Measurements from ENCODE around the gene GALNT7. TPM values are rescaled to one million over a fixed set of nuclear protein-coding genes. Genes with fewer than 3 reads are reported as not detected.

The GALNT7 gene
- polyA plus RNA-seq, 1 of the 3 experiments (the other 2 are of a cell fraction), result 14.8 TPM

- H3K79me2 ChIP-seq (ENCODE audit: insufficient read depth), result peaks cover 2% of the 10 kb centered on the region; the same call in 1 of the 2 replicates
- H3K9me2 ChIP-seq, result no peaks in the 10 kb centered on the region
- no peak overlapping the region for H3K4me3 ChIP-seq (ENCODE audit: low read depth in 2 of 2, low read length in 1 of 2)
- H4K20me1 ChIP-seq (ENCODE audit: insufficient read depth), result no peaks in the 10 kb centered on the region
- no peak overlapping the region for H3K9ac ChIP-seq
- H3K9me3 ChIP-seq, result no peaks in the 10 kb centered on the region
- no peak overlapping the region for H2AFZ ChIP-seq (ENCODE audit: low read depth)
- no peaks in the 10 kb centered on the region for H3K27me3 ChIP-seq (ENCODE audit: insufficient read depth)
- TF ChIP-seq GABPA (IDR thresholded peaks at IDR 0.05; ENCODE audit: low read depth), result no peak
- TF ChIP-seq RFX5 (IDR thresholded peaks at IDR 0.05; ENCODE audit: low read length), result peak; percentile 75
- no peak for TF ChIP-seq TCF12 (IDR thresholded peaks at IDR 0.05)
- TF ChIP-seq MXI1 (IDR thresholded peaks at IDR 0.05; ENCODE audit: low read depth, low read length), result no peak
- no peak for TF ChIP-seq TEAD4 (IDR thresholded peaks at IDR 0.05; ENCODE audit: borderline replicate concordance, insufficient read depth)
- H3K4me1 ChIP-seq (ENCODE audit: control insufficient read depth in 1 of 2, insufficient read depth in 2 of 2, low read depth in 1 of 2, low read length in 1 of 2), result peaks cover 12 to 22% of the 10 kb centered on the region in 2 experiments; a peak in 3 of 4 replicates
- ChIA-PET POLR2A (no interaction called here), CTCF (interaction anchor here (1.6 to 3.2 kb wide), 3 partner anchors 39 to 248 kb away, joined by 7 to 12 read pairs (median 12); no protein-coding TSS in a partner anchor)
- no peaks in the 10 kb centered on the region for H3K36me3 ChIP-seq (replicated peaks in 1 of 2; ENCODE audit: control insufficient read depth in 1 of 2, insufficient read depth in 2 of 2, low read length in 1 of 2)
- H3K4me2 ChIP-seq, result no peak overlapping the region
- 98% methylated on average over 2 of the region's 2 CpGs for WGBS (ENCODE audit: low lambda C conversion rate)
- H3K27ac ChIP-seq (ENCODE audit: low read depth in 2 of 2, low read length in 1 of 2), result no peak overlapping the region
- no peak for DNase-seq
- no peaks in the 10 kb centered on the region for H3F3A ChIP-seq (replicated peaks; ENCODE audit: insufficient read depth)
Observed at GRCh38 chr4:173262375-173262774, 93.8 kb downstream of the GALNT7 start.

DNA sequence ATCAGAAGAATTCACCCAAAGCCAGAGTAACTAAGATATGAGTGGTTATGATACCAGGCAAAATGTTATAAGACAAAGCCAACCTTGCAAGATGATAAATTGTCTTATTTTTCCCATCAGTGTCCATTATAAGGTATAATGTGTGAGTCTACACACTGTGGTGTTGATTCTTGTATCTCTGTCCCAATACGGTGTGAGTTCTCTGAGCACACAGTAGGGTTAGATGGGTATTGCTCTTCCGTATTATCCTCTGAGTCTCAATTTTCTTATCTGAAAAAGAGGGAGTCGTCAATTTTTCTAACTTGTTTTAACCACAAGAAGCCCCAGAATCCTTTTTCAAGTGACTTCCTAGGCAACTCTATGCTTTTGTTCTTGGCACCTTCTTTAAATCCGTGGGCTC lies 95.6 kb downstream of the GALNT7 start:
- Histone ChIP-seq H3K9me3 (no peaks in the 10 kb centered on the region), H3K27me3 (ENCODE audit: insufficient read depth) (no peaks in the 10 kb centered on the region), H3K9me2 (no peaks in the 10 kb centered on the region), H3K4me3 (ENCODE audit: low read depth in 2 of 2, low read length in 1 of 2) (no peak overlapping the region), H3K36me3 (replicated peaks in 1 of 2; ENCODE audit: control insufficient read depth in 1 of 2, insufficient read depth in 2 of 2, low read length in 1 of 2) (no peaks in the 10 kb centered on the region), H3K4me2 (no peak overlapping the region), H3K79me2 (ENCODE audit: insufficient read depth) (peaks cover 2% of the 10 kb centered on the region; the same call in 1 of the 2 replicates), H4K20me1 (ENCODE audit: insufficient read depth) (no peaks in the 10 kb centered on the region), H3K27ac (ENCODE audit: low read depth in 2 of 2, low read length in 1 of 2) (peak overlapping the region in 1 of 2 experiments; percentile 77; a peak in 2 of 4 replicates), H2AFZ (ENCODE audit: low read depth) (no peak overlapping the region), H3K4me1 (ENCODE audit: control insufficient read depth in 1 of 2, insufficient read depth in 2 of 2, low read depth in 1 of 2, low read length in 1 of 2) (peaks cover 9 to 18% of the 10 kb centered on the region in 2 experiments; a peak in 3 of 4 replicates), H3K9ac (no peak overlapping the region), H3F3A (replicated peaks; ENCODE audit: insufficient read depth) (no peaks in the 10 kb centered on the region)
- ChIA-PET POLR2A (no interaction called here), CTCF (interaction anchor here (1.2 to 4.4 kb wide), 4 partner anchors 11 to 251 kb away, joined by 3 to 23 read pairs (median 14); no protein-coding TSS in a partner anchor)
- no peak for TF ChIP-seq RCOR1 (IDR thresholded peaks at IDR 0.05; ENCODE audit: low read length)
- TF ChIP-seq, protein P1, sequence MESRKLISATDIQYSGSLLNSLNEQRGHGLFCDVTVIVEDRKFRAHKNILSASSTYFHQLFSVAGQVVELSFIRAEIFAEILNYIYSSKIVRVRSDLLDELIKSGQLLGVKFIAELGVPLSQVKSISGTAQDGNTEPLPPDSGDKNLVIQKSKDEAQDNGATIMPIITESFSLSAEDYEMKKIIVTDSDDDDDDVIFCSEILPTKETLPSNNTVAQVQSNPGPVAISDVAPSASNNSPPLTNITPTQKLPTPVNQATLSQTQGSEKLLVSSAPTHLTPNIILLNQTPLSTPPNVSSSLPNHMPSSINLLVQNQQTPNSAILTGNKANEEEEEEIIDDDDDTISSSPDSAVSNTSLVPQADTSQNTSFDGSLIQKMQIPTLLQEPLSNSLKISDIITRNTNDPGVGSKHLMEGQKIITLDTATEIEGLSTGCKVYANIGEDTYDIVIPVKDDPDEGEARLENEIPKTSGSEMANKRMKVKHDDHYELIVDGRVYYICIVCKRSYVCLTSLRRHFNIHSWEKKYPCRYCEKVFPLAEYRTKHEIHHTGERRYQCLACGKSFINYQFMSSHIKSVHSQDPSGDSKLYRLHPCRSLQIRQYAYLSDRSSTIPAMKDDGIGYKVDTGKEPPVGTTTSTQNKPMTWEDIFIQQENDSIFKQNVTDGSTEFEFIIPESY (IDR thresholded peaks at IDR 0.05; ENCODE audit: borderline replicate concordance, low read depth), result no peak
- WGBS (ENCODE audit: low lambda C conversion rate), result 79% methylated on average over 4 of the region's 4 CpGs
- no peak for DNase-seq

DNA sequence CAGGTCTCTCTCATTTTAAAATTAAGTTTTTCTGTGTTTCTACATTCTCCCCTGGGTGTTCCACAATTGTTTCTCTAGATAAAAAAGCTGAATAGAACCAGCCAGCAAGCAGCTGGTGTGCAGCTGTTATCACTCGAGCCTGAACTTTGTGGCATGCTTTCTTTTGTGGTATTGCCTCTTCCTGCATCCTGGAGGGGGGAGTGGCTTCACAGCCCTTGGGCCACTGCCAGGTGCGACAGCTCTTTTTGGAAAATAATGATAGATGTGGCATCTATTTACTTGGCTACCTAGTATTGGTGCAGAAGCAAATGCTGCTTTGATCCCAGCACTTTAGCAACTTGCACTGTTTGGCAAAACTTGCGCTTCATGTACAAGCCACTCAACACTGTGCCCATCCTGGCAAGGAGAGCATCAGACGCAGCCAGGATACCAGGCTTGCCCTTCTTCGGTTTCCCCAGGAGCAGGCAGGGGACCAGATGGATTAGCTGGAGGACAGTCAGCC lies 96.1 kb downstream of the GALNT7 start:
- Histone ChIP-seq H2AFZ (ENCODE audit: low read depth) (no peak overlapping the region), H3F3A (replicated peaks; ENCODE audit: insufficient read depth) (no peaks in the 10 kb centered on the region), H3K9me3 (no peaks in the 10 kb centered on the region), H3K4me2 (no peak overlapping the region), H3K27ac (ENCODE audit: low read depth in 2 of 2, low read length in 1 of 2) (peak overlapping the region in 1 of 2 experiments; percentile 77; a peak in 2 of 4 replicates), H3K36me3 (replicated peaks in 1 of 2; ENCODE audit: control insufficient read depth in 1 of 2, insufficient read depth in 2 of 2, low read length in 1 of 2) (no peaks in the 10 kb centered on the region), H3K4me3 (ENCODE audit: low read depth in 2 of 2, low read length in 1 of 2) (no peak overlapping the region; a peak in 1 of 4 replicates), H3K9ac (no peak overlapping the region), H3K27me3 (ENCODE audit: insufficient read depth) (no peaks in the 10 kb centered on the region), H3K79me2 (ENCODE audit: insufficient read depth) (peaks cover under 1% of the 10 kb centered on the region; the same call in 1 of the 2 replicates), H3K4me1 (ENCODE audit: control insufficient read depth in 1 of 2, insufficient read depth in 2 of 2, low read depth in 1 of 2, low read length in 1 of 2) (peaks cover 8 to 23% of the 10 kb centered on the region in 2 experiments; a peak in 3 of 4 replicates), H3K9me2 (no peaks in the 10 kb centered on the region), H4K20me1 (ENCODE audit: insufficient read depth) (no peaks in the 10 kb centered on the region)
- WGBS (ENCODE audit: low lambda C conversion rate), result 60% methylated on average over 5 of the region's 5 CpGs
- ChIA-PET CTCF (interaction anchor here (1.2 to 4.4 kb wide), 3 partner anchors 11 to 251 kb away, joined by 3 to 23 read pairs (median 16); no protein-coding TSS in a partner anchor), POLR2A (no interaction called here)
- DNase-seq, result peak; percentile 36
- TF ChIP-seq JUND (IDR thresholded peaks at IDR 0.05) (no peak), RCOR1 (IDR thresholded peaks at IDR 0.05; ENCODE audit: low read length) (peak; percentile 48), FOXJ3 (CRISPR knock-in tag; IDR thresholded peaks at IDR 0.05) (no peak), TCF12 (IDR thresholded peaks at IDR 0.05) (peak; percentile 88), POLR2AphosphoS5 (IDR thresholded peaks at IDR 0.05; ENCODE audit: low read depth, low read length) (0 out of 2 replicates have a peak, but pooled peaks have one; percentile 17), MEF2A (IDR thresholded peaks at IDR 0.05; ENCODE audit: borderline replicate concordance, low read depth) (no peak), YY1 (IDR thresholded peaks at IDR 0.05; ENCODE audit: low read depth) (no peak), NFIC (IDR thresholded peaks at IDR 0.05; ENCODE audit: borderline replicate concordance) (peak; percentile 16; the same call in 1 of the 2 replicates)
- TF ChIP-seq, protein P2, sequence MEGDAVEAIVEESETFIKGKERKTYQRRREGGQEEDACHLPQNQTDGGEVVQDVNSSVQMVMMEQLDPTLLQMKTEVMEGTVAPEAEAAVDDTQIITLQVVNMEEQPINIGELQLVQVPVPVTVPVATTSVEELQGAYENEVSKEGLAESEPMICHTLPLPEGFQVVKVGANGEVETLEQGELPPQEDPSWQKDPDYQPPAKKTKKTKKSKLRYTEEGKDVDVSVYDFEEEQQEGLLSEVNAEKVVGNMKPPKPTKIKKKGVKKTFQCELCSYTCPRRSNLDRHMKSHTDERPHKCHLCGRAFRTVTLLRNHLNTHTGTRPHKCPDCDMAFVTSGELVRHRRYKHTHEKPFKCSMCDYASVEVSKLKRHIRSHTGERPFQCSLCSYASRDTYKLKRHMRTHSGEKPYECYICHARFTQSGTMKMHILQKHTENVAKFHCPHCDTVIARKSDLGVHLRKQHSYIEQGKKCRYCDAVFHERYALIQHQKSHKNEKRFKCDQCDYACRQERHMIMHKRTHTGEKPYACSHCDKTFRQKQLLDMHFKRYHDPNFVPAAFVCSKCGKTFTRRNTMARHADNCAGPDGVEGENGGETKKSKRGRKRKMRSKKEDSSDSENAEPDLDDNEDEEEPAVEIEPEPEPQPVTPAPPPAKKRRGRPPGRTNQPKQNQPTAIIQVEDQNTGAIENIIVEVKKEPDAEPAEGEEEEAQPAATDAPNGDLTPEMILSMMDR (IDR thresholded peaks at IDR 0.05), result no peak
- TF ChIP-seq, protein P3, sequence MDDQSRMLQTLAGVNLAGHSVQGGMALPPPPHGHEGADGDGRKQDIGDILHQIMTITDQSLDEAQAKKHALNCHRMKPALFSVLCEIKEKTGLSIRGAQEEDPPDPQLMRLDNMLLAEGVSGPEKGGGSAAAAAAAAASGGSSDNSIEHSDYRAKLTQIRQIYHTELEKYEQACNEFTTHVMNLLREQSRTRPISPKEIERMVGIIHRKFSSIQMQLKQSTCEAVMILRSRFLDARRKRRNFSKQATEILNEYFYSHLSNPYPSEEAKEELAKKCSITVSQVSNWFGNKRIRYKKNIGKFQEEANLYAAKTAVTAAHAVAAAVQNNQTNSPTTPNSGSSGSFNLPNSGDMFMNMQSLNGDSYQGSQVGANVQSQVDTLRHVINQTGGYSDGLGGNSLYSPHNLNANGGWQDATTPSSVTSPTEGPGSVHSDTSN (IDR thresholded peaks at IDR 0.05), result peak; percentile 19
